Left renal cortex interstitium (tissue), 4 donors: Measurements from ENCODE around the gene CHSY1. TPM values are rescaled to one million over a fixed set of nuclear protein-coding genes. Genes with fewer than 3 reads are reported as not detected.

ENCODE experiments used
- DNase-seq, 4 donors: peaks; one replicate each; pipeline ENCODE4 v3.0.0-alpha.2; 2013; ENCODE audit warnings: low read depth in 4 of 4, low spot score in 2 of 4, missing footprints in 1 of 4
- polyA plus RNA-seq, 4 donors: library from polyadenylated mRNA; unstranded; fragments of 120-200 nt; gene quantifications; one replicate each; pipeline ENCODE4 v1.2.1, GENCODE V29; 2013; ENCODE audit not compliant: insufficient read length in 4 of 4

CHSY1 gene
- polyA plus RNA-seq, 4 donors = 40.0 to 55.7 (median 44.5) TPM

DNA sequence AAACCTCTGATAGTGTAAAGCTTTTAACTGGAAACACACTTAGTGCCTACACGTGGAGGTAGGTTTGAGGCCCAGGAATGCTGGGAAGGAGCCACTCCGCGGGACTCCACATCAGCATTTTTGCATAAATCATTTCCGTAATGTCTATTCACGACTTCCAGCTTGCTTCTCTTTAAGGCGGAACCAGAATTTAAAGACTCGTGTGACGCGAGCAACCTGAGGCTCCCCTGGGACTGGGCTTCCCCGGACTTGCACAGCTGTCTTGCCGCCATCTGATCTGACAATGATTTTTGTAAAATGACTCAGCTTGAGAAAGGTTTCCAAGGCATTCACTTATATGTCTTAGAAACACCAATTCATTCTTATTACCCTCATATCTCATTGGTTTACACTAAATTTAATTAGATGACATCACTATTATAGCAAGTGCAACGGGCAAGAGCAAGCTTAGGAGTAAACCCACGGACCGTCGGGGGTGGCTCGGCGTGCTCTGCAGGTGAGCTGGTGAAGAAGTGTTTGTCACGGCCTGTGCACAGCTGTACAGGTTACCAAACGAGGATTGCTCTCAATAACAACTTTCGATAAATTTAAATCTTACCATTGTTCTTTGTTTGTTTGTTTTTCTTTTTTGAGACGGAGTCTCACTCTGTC, 95.2 kb downstream of the CHSY1 start:
- DNase-seq = no peak

DNA sequence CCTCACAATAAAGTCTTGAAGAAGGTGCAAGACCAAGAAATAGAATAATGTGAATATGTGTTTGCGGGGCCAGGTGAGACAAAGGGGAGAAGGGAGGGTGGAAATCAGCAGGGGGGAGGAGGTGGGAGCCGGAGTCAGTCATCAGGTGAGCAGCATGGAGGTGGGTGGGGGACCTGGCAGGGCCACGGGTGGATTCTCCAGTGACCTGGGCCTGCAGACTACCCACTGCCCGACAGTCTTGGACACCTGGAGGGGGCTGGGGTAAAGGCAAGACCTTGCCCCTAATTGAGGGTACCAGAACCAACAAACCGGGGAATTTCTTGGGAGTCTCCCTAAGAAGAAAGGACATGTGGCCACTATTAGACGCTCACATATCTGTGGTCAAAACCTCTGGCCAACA, 95.8 kb downstream of the CHSY1 start:
- DNase-seq = no peak

DNA sequence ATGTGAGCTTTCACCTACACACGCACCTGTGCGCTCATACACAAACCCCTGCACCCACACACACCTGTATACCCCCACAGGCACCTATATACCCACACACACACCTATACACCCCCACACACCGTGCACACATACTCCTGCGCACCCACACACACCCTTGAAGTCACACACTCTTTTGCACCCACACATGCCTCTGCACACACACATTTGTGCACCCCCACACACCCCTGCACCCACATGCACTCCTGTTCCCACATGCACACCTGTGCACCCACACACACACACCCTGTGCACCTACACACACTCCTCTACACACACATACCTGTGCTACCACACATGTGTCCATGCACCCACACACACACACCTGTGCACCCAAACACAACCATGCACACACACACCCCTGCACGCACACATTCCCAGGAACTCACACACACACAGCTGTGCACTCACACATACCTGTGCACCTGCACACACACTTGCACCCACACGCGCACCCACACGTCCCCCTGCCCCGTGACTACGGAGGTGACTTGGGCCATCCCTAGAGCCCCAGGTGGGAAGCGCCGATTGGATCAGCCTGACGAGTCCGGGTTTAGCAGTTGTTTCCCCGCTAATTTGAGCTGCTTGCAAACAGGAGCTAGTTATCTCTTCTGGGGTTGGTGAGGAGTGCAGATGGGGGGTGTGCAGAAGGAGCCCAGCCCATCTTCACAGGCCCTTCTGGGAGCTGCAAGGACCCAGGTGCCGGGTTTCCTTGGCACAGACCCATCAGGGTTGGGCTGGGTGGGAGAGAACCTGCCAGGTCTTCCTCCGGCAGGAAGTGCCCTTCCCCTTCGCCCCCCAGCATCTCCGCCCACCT, 97.8 kb downstream of the CHSY1 start:
- DNase-seq = no peak

DNA sequence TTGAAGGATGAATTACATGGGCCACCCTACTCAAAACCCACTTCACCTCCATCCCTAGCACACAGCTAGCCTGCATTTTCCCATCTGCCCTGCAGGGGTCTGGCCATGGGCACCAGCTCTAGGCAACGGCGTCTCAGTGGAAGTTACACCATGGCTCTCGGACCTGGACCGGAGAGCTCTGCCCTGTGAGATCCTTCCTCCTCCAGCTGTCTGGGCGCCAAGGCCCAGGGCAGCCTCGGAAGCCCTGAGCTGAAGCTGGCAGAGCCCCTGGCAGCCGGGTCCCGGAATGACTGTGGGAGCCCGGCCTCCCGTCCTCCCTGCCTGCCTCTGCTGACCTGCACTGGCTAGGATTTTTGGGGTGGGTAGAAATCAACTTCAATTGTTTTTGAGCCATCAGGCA, 98.9 kb downstream of the CHSY1 start:
- DNase-seq = no peak

DNA sequence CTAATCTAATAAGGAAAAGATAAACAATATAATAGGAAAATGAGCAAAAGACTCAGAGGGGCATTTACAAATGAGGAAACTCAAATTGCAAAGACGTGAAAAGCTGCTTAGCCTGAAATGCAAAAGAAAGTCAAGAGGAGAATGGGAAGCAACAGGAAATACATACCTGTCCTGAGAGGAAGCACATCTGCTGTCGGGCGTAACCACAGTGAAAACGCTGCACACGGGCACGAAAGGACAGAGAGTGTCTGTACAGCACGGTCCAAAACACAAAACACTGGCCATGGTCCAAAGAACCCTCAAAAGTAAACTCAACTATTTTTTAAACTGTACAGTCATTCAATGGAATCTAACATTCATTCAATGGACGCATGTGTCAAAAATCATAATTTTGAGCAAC, 100.6 kb downstream of the CHSY1 start:
- DNase-seq = no peak

DNA sequence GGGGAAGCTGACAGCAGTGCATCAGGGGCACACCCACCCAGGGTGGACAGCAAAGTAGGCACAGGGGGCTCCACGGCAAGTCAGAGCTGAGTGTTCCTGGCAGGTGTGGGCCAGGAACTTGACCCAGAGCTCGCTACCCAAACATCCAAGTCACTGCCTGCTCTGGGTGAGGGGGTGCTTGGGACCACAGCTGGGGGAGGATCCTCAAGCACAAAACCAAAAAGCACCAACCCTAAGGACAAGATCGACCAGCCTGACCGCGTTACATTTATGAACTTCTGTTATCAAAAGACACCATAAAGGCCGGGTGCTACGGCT, 101.2 kb downstream of the CHSY1 start:
- no peak for DNase-seq

DNA sequence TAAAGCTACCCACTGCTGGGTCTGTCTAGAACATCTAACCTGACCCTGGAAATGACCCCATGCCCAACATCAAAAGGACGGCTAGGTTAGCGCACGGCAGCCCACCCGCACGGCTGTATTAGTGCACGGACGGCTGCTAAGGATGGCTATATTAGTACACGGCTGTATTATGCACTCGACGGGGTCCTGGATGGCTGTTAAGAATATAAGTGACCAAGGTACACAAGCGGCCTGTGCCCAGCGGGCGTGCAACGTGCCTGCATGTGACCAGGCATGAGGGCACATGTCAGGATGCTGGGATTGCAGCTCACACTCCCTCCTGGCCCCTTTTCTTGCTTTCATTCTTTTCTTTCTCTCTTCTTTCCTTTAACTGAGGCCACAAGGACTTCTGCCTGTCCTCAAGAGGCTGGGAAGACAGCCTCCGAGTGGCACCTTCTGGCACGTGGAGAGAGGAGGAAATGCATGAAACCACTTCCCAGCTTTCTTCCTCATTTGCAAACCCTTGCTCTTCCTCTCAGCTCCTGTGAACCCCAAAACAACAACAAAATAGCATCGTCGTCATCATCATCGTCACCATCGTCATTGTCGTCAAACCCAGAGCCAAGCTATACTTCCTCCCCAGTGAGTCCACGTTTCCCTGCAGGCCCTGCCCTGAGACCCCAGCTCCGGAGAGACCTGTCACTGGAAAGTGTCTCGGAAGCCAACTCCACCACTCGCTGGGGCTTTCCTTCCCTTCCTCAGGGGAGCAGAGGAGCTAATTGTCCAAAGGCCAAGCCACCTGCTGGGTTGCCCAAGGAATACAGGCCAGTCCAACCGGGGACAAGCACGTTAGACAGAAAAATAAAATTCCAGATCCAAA, 101.8 kb downstream of the CHSY1 start:
- DNase-seq = no peak

DNA sequence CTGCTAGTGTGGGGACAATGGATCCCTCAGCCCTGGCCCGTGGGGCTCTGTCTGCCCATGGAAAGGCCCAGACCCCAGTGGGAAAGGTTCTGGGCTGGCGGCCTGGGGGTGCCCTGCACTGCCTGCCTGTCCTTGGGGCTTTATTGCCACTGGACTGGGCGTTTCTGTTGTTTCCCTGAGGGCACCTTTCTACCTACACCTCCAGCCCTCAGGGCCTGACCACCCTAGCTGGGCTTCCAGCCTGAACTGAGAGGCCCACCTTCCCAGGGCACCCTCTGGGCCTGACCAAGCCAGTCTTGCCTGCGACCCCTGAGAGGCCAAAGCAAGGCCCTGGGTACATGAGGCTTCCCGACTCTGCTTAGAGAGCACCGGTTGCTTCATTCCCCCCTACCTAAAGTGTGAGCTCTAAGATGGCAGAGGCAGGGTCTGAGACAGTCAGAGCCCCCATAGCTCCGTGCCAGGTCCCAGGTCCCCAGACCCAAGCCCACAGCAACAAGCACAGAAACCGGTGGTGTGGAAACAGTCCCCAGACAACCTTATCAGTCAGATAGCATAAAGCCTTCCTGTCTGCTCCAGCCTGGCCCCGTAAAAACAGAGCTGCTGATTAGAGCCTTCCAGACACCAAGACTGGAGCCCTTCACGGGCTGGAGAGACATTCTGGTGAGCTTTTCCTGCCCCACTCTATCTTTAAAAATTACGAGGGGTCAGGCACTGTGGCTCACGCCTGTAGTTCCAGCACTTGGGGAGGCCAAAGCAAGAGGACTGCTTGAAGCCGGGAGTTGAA, 102.8 kb downstream of the CHSY1 start:
- no peak for DNase-seq

DNA sequence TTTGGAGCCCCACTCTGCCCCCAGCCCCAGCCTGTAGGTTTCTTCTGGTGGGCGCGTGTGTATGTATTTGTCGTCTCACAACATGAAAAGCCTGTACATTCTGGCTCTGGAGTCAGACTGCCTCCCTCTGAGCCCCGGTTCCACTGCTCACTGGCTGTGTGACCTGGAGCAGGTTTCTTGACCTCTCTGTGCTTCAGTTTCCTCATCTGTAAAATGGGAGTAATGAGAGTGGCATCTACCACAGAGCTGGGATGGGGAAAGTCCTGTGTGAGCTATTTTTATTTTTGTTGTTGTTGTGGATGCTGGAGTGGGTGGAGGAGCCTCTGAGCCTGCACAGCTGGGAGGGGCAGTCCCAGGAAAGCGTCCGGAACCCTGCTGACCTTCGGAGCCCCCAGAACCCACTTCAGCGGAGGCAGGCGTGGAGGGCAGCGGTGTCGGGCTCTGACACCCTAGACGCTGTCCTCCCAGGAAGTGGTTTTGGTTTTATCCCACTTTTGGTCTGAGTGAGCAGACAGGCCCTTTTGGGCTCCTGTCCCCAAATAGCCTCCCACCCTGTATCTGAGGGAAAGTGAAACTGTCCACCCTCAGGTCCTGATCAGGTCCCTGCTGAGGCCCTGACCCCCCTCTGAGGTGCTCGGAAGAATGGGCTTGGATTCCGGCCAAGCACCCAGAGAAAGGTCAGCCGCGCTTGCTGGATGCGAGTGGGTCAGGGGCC, 103.5 kb downstream of the CHSY1 start:
- DNase-seq = no peak

DNA sequence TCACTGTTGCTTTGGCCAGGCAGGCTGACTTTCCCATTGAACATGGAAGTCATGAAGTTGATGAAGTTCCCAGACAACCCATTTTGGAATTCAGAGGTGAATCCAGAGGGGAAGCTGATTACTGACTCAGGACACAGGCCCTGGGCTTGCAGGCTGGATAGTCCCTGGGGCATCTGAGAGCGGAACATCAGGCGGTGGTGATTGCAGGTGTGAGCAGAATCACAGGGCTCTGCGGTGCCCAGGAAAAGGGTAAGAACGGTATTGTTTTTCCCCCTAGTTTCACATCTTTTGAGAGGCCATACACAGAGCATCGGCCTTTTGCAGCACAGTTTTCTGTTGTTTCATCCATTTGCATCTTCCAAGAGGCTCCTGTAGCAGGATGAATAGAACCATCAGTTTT, 104.7 kb downstream of the CHSY1 start:
- no peak for DNase-seq

DNA sequence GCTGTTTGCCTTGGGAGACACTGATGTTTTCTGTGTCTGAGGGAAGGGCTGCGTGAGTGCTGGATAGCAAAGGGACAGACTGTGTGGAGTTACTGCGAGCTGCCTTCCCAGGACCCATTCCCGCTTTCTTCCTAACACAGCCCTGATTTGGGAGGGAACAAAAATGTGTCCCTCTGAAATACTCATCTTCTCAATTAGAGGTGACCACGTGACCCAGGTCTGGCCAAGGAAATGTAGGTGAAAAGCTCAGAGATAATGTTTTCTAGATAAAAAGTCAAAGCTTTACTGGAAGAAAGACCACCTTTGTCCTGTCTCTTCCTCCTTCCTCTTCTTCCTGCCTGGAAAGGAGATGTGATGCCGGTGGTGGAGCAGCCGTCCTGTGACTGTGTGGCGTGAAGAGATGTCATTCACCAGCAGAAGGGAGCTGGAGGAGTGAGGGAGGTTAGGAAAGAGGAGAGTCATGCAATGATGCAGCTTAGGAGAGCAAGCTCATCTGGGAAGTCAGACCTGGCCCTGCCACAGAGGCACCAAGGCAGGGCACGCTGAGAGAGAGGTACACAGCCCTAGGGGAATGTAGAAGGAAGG, 105.6 kb downstream of the CHSY1 start:
- no peak for DNase-seq

DNA sequence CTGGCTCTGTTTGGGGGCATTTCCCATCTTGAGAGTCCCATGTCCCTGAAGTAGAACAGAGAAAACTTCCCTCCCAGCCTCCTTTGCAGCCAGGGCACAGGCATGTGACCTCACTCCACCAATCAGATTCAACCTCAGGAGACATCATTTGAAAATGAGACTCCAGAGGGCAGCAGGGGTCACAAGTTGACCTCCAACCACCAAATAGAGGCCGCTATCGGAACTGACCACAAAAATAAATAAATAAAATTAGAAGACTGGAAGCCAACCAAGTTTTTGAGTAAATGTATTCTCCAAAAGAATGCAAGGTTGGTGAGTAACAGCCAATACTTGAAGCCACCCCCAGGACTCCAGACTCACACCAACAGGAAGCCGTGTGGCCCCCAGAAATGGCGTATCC, 106.5 kb downstream of the CHSY1 start:
- no peak for DNase-seq

DNA sequence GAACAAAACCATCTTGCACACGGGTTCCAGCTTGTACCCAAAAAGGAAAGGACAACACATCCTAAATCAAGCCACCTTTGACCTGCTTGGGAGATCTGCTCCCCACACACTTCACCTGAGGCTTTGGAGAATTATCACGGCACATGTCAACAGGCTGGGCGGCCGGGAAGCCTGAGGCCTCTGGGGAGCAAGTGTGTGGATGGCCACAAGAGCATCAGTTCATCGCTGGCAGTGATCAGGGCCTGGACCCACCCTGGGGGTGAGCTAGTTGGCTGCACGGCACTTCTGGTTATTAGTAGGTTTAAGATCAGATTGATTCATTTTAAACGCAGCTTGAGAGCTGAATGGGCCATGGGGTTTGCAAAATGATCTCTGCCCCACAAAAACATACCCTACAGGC, 108.5 kb downstream of the CHSY1 start:
- DNase-seq = no peak

DNA sequence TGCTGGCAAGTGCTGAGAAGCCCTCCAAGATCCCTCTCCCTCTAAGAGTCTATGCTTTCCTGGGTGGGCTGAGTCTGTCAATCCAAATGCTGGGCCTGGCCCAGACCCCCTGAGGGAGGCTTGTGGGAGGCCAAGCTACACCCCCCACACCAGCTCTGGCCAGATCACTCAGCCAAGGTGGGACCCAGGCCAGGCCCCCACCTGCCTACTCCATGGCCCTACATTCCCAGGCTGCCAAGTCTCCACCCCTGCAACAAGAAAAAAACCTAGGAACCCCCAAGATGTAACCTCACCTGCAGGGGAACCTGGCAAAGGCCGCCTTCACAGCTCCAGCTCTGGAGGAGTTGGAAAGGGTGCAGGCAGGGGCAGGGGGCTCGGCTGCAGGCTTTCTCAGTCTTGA, 109.1 kb downstream of the CHSY1 start:
- DNase-seq = no peak

DNA sequence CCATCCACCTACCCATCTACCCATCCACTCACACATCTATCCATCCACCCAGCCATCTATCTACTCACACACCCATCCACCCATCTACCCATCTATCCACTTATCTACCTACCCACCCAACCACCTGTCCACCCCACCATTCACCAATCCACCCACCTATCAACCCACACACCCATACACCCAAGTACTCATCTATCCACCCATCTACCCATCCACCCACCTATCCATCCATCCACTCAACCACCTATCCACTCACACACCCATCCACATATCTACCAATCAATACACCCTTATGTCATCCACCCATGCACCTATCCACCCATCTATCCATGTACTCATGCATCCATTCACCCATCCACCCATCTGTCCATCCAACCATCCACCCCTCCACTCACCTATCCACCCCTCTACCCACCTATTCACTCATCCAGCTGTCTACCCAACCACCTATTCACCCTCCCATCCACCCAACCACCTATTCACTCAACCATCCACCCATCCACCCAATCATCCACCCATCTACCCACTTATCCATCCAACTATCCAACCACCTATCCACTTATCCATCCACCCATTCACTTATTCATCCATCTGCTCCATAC, 109.8 kb downstream of the CHSY1 start:
- DNase-seq = no peak

DNA sequence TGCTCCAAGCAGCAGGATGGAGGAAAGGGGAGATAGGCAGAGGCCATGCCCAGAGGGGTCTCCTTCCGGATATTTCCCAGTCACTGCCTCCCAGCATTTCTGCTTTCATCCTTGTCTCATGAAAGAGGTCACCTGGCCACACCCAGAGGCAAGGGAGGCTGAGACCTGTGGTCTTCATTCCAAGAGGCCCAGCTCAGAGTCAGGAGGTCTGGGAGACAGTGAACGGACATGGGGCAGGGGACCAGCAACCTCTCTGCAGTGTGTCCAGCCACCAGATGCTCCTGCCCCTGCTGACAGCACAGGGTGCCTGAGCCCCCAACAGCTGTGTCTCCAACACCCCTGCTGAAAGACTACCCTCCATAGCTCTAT, 111.2 kb downstream of the CHSY1 start:
- no peak for DNase-seq

DNA sequence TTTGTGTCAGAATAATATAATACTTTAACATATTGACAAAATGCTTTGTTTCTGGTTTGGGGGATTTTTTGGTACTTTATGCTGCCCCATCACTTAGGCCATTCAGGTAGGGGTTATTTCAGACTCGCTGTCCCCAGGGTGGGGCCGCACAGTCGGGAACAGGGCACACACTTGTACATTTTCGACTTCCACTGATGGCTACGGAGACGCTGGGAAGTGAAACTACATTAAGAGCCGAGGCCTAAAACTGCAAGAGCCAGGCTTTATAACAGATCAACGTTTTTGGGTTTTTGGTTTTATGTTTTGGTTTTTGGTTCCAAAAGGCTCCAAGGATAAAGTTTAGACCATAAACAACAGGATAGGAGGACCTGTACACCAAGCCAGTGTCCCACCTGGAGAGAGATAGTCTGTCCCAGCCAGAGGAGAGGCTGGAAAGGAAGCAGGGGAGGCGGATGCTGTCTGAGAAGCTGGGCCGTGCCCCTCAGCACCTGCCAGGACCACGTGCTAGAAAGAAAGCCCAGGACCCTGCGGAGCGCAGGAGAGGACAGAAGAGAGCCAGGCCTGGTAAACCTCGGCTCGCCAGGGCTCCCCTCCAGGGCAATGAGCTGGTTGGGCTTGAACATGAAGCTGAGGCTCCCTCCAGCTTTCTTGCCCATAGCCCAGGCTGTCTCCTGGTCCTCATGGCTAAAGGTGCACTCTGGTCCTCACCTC, 111.7 kb downstream of the CHSY1 start:
- DNase-seq = no peak

DNA sequence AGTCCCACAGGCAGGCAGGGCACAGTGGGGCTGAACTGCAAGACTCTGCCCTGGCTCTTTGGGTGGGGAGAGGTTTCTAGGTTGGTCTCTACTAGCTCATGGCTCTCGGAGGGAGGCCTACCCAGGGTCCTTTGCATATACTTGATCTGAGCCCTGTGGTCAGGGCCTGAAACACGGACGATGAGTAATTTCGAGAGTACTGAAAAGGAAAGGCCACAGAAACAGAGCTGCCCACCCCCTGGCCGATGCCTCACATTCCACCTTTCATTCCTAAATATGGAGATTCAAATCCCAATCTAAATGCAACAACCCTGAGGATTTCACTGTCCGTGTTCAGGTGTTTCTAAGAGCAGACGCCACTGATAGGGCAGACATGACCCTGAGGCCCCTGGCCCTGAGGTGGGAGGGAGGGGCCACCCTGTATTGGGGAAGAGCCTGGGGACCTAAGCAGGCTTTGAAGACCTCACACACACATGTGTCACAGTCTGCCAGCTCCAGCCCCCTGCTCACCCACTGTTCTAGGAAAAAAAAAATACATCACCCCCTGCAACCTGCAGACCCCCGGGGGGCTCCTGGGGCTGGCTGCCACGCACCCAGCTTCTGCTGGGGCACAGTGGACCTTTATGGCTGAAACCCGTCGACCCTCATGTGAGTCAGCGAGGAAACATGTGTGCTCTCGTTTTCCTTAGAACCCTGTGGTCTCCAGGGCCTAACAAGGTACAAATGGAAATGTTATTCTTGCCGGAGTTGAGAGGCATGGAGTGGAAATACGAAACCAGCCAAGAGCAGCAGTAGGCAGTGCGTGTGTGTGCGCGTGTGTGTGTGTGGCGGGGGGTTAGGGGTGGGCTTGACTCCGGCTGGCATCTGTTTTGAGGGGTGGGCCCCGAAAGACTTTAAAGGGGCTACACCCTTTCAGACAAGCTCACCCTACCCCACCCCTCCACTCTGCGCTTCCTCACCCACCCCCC, 112.7 kb downstream of the CHSY1 start:
- DNase-seq = no peak
